Measurements from ENCODE around the gene DLK2. TPM values are rescaled to one million over a fixed set of nuclear protein-coding genes. Genes with fewer than 3 reads are reported as not detected.

DLK2 gene
- total RNA-seq, 2 experiments from 2014 or later: not detected

DNA sequence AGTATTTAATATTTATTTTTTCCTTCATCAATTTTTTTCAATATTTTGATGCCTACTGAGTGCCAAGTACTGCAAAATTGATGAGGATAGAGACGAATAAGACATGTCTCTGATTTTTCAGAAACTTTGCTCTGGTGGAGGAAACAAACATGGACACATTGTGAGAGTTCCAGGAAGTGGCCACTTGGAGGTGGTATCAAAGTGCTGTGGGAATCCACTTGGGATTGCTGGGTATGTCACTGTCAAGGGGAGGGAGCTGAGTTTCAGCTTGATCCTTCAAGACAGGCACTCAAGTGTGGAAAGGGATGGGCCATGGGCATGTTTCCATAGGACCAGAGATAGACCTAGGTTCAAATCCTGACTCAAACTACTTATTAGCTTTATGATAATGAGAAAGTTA is 52.5 kb downstream of the DLK2 start:
- H3K4me2 ChIP-seq (ENCODE audit: low read length): no peak overlapping the region
- intact Hi-C loops (cut with micrococcal nuclease; ENCODE audit: unreplicated experiment): no loop called here
- ChIA-PET POLR2A (no interaction called here), CTCF (ENCODE audit: unreplicated experiment) (no interaction called here)
- no peaks in the 10 kb centered on the region for H4K20me1 ChIP-seq (ENCODE audit: insufficient read depth, low read length)
- no peaks in the 10 kb centered on the region for H3K9me3 ChIP-seq (ENCODE audit: low read length)
- no peaks in the 10 kb centered on the region for H3K79me2 ChIP-seq (ENCODE audit: insufficient read depth, low read depth, low read length)
- H3K4me3 ChIP-seq (ENCODE audit: low read depth, low read length, poor library complexity, severe bottlenecking): no peak overlapping the region
- no peak overlapping the region for H3K27ac ChIP-seq (ENCODE audit: low read depth, low read length, poor library complexity, severe bottlenecking)
- H3K9me2 ChIP-seq (ENCODE audit: insufficient read depth, low read length): no peaks in the 10 kb centered on the region
- BruUV-seq (replicated peaks): no TSS peak
- H2AFZ ChIP-seq (ENCODE audit: low read length): no peak overlapping the region
- H3K36me3 ChIP-seq (ENCODE audit: insufficient read depth, low read length): no peaks in the 10 kb centered on the region
- TF ChIP-seq, protein P1, sequence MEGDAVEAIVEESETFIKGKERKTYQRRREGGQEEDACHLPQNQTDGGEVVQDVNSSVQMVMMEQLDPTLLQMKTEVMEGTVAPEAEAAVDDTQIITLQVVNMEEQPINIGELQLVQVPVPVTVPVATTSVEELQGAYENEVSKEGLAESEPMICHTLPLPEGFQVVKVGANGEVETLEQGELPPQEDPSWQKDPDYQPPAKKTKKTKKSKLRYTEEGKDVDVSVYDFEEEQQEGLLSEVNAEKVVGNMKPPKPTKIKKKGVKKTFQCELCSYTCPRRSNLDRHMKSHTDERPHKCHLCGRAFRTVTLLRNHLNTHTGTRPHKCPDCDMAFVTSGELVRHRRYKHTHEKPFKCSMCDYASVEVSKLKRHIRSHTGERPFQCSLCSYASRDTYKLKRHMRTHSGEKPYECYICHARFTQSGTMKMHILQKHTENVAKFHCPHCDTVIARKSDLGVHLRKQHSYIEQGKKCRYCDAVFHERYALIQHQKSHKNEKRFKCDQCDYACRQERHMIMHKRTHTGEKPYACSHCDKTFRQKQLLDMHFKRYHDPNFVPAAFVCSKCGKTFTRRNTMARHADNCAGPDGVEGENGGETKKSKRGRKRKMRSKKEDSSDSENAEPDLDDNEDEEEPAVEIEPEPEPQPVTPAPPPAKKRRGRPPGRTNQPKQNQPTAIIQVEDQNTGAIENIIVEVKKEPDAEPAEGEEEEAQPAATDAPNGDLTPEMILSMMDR (conservative IDR thresholded peaks at IDR 0.05; ENCODE audit: low read length): no peak
- TF ChIP-seq EZH2phosphoT487 (IDR thresholded peaks at IDR 0.05; ENCODE audit: borderline replicate concordance, low read depth, low read length): no peak
- DNase-seq (ENCODE audit: low spot score): no peak
- peaks cover 4% of the 10 kb centered on the region for H3K4me1 ChIP-seq (ENCODE audit: insufficient read depth, low read length, poor library complexity, severe bottlenecking)

DNA sequence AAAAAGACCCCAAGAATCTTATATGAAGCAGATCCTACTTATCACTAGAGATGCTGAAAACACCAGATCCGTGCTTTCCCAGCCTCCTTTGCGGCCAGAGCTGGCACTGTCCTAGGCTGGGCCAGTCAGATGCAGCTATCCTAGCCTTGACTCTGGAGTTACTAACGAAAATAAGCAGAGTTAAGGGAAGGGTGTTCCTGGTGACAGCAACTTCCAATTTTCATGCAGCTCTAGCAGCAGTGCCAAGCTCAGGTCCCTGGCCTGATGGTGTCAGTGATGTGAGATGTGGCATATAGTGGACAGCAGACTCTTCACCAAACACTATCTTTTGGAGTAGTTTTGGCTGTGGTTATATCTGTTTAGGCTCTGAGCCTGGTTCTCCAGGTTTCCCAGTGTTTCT is 53.6 kb downstream of the DLK2 start:
- no peaks in the 10 kb centered on the region for H3K9me2 ChIP-seq (ENCODE audit: insufficient read depth, low read length)
- ChIA-PET POLR2A (no interaction called here), CTCF (ENCODE audit: unreplicated experiment) (no interaction called here)
- no peak overlapping the region for H3K4me3 ChIP-seq (ENCODE audit: low read depth, low read length, poor library complexity, severe bottlenecking)
- BruUV-seq (replicated peaks): no TSS peak
- H3K27ac ChIP-seq (ENCODE audit: low read depth, low read length, poor library complexity, severe bottlenecking): no peak overlapping the region
- intact Hi-C loops (cut with micrococcal nuclease; ENCODE audit: unreplicated experiment): no loop called here
- no peaks in the 10 kb centered on the region for H4K20me1 ChIP-seq (ENCODE audit: insufficient read depth, low read length)
- H2AFZ ChIP-seq (ENCODE audit: low read length): no peak overlapping the region
- no peak for DNase-seq (ENCODE audit: low spot score)
- H3K4me1 ChIP-seq (ENCODE audit: insufficient read depth, low read length, poor library complexity, severe bottlenecking): peaks cover 11% of the 10 kb centered on the region
- H3K4me2 ChIP-seq (ENCODE audit: low read length): no peak overlapping the region
- no peaks in the 10 kb centered on the region for H3K9me3 ChIP-seq (ENCODE audit: low read length)
- H3K79me2 ChIP-seq (ENCODE audit: insufficient read depth, low read depth, low read length): no peaks in the 10 kb centered on the region
- H3K36me3 ChIP-seq (ENCODE audit: insufficient read depth, low read length): no peaks in the 10 kb centered on the region
- TF ChIP-seq EZH2phosphoT487 (IDR thresholded peaks at IDR 0.05; ENCODE audit: borderline replicate concordance, low read depth, low read length): no peak
- TF ChIP-seq, protein P1 (conservative IDR thresholded peaks at IDR 0.05; ENCODE audit: low read length): no peak

Small RNAs within 50 kb of the gene (microRNA-seq; reads per million reads assigned to microRNA genes)
- gene MIR6780B (ENCODE audit: borderline replicate concordance): not detected

Small RNAs within 50 kb of the gene (small RNA-seq; reads per million reads assigned to genes)
- gene MIR6780B (not detected), gene RNU6-1113P (not detected)

Other genes with a start within 250 kb of the DLK2 start
- 111 and 126 TPM in 2 replicates for gene DNPH1, start 226.1 kb downstream of the DLK2 start, total RNA-seq (2014; rRNA removed; shearing (Covaris generic))
- gene DNPH1, start 226.1 kb downstream of the DLK2 start, total RNA-seq (2022): 58.7 and 65.5 TPM in 2 replicates
- gene TTBK1, start 212.1 kb downstream of the DLK2 start, total RNA-seq (2014; rRNA removed; shearing (Covaris generic)): 0.05 and 0.35 TPM in 2 replicates
- gene TTBK1, start 212.1 kb downstream of the DLK2 start, total RNA-seq (2022): 1.5 and 1.7 TPM in 2 replicates
- not detected in 2 replicates for gene SLC22A7, start 157.3 kb downstream of the DLK2 start, total RNA-seq (2014; rRNA removed; shearing (Covaris generic))
- gene SLC22A7, start 157.3 kb downstream of the DLK2 start, total RNA-seq (2022): not detected in 2 replicates
- gene CRIP3, start 146.7 kb downstream of the DLK2 start, total RNA-seq (2014; rRNA removed; shearing (Covaris generic)): 2.7 and 2.9 TPM in 2 replicates
- gene CRIP3, start 146.7 kb downstream of the DLK2 start, total RNA-seq (2022): 1.7 TPM in 1 of 2 replicates, not detected in the other
- gene ZNF318, start 85.9 kb downstream of the DLK2 start, total RNA-seq (2014; rRNA removed; shearing (Covaris generic)): 12.8 and 15.7 TPM in 2 replicates
- gene ZNF318, start 85.9 kb downstream of the DLK2 start, total RNA-seq (2022): 24.4 and 24.9 TPM in 2 replicates
- 11.4 and 12.4 TPM in 2 replicates for gene ABCC10, start 28.0 kb downstream of the DLK2 start, total RNA-seq (2014; rRNA removed; shearing (Covaris generic))
- 31.1 and 35.3 TPM in 2 replicates for gene ABCC10, start 28.0 kb downstream of the DLK2 start, total RNA-seq (2022)
- gene TJAP1, start 22.0 kb upstream of the DLK2 start, total RNA-seq (2014; rRNA removed; shearing (Covaris generic)): 16.7 and 22.0 TPM in 2 replicates
- 32.3 and 34.4 TPM in 2 replicates for gene TJAP1, start 22.0 kb upstream of the DLK2 start, total RNA-seq (2022)
- gene LRRC73, start 54.8 kb upstream of the DLK2 start, total RNA-seq (2014; rRNA removed; shearing (Covaris generic)): 0.19 TPM in 1 of 2 replicates, not detected in the other
- 0.25 and 0.52 TPM in 2 replicates for gene LRRC73, start 54.8 kb upstream of the DLK2 start, total RNA-seq (2022)
- gene YIPF3, start 61.4 kb upstream of the DLK2 start, total RNA-seq (2014; rRNA removed; shearing (Covaris generic)): 31.8 and 38.2 TPM in 2 replicates
- gene YIPF3, start 61.4 kb upstream of the DLK2 start, total RNA-seq (2022): 41.9 and 45.5 TPM in 2 replicates
- gene POLR1C, start 61.5 kb upstream of the DLK2 start, total RNA-seq (2014; rRNA removed; shearing (Covaris generic)): 40.7 and 46.0 TPM in 2 replicates
- gene POLR1C, start 61.5 kb upstream of the DLK2 start, total RNA-seq (2022): 36.9 and 41.2 TPM in 2 replicates
- gene XPO5, start 120.5 kb upstream of the DLK2 start, total RNA-seq (2014; rRNA removed; shearing (Covaris generic)): 54.6 and 58.5 TPM in 2 replicates
- 72.6 and 74.9 TPM in 2 replicates for gene XPO5, start 120.5 kb upstream of the DLK2 start, total RNA-seq (2022)
- 64.3 and 67.3 TPM in 2 replicates for gene POLH, start 120.6 kb upstream of the DLK2 start, total RNA-seq (2014; rRNA removed; shearing (Covaris generic))
- gene POLH, start 120.6 kb upstream of the DLK2 start, total RNA-seq (2022): 93.5 and 120 TPM in 2 replicates
- 64.8 and 72.4 TPM in 2 replicates for gene GTPBP2, start 173.7 kb upstream of the DLK2 start, total RNA-seq (2014; rRNA removed; shearing (Covaris generic))
- gene GTPBP2, start 173.7 kb upstream of the DLK2 start, total RNA-seq (2022): 86.5 and 90.0 TPM in 2 replicates
- gene MAD2L1BP, start 180.3 kb upstream of the DLK2 start, total RNA-seq (2014; rRNA removed; shearing (Covaris generic)): 24.0 and 30.8 TPM in 2 replicates
- 33.5 and 43.3 TPM in 2 replicates for gene MAD2L1BP, start 180.3 kb upstream of the DLK2 start, total RNA-seq (2022)
- 0.28 TPM in 1 of 2 replicates, not detected in the other for gene RSPH9, start 189.5 kb upstream of the DLK2 start, total RNA-seq (2014; rRNA removed; shearing (Covaris generic))
- gene RSPH9, start 189.5 kb upstream of the DLK2 start, total RNA-seq (2022): not detected in 2 replicates
- gene MRPS18A, start 232.2 kb upstream of the DLK2 start, total RNA-seq (2014; rRNA removed; shearing (Covaris generic)): 57.3 and 86.1 TPM in 2 replicates
- gene MRPS18A, start 232.2 kb upstream of the DLK2 start, total RNA-seq (2022): 54.7 and 61.6 TPM in 2 replicates

Data from OCI-LY7 (cell line).